HG03175 (cell line): Measurements from ENCODE around the gene CEP97.
A peak's percentile ranks its signal among the peaks of the same experiment; 100 is the strongest.

Source experiments
- ATAC-seq: cut with Tn5 transposase; IDR thresholded peaks from one replicate; pipeline ENCODE4 v1.9.1; 2021; ENCODE audit warnings: mild to moderate bottlenecking, moderate library complexity; ENCODE audit not compliant: unreplicated experiment

The CEP97 gene

DNA sequence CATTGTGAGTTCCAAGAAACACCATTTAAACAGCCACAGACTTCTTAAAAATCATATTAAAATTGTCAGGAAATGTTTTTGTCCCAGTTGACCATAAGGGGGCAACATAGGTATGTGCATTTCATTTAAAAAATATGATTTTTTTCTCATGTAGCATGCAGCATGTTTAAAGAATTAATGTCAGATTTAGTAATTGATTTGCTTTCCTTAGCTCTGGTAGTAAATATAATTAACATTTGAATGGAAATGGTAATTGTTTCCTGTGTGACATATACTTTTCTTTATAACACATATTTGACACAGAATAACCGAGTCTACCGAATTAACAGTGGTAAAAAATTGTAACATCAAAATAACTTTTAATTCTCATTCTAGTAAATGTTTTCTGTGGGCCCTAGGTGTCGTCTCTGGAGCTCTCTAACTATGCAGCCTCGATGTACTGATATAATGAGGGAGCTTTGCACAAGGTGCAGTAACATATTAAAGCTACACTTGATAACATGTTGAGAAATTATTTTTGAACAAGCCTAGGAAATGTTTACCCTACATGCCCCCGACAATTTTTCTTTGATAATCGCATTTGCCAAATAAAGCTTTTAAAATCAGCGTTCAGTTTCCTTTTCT, 89.5 kb downstream of the CEP97 start:
- no peak for ATAC-seq

- ATAC-seq, result peak; percentile 61
Observed at GRCh38 chr3:101814835-101815234, 90.4 kb downstream of the CEP97 start.

DNA sequence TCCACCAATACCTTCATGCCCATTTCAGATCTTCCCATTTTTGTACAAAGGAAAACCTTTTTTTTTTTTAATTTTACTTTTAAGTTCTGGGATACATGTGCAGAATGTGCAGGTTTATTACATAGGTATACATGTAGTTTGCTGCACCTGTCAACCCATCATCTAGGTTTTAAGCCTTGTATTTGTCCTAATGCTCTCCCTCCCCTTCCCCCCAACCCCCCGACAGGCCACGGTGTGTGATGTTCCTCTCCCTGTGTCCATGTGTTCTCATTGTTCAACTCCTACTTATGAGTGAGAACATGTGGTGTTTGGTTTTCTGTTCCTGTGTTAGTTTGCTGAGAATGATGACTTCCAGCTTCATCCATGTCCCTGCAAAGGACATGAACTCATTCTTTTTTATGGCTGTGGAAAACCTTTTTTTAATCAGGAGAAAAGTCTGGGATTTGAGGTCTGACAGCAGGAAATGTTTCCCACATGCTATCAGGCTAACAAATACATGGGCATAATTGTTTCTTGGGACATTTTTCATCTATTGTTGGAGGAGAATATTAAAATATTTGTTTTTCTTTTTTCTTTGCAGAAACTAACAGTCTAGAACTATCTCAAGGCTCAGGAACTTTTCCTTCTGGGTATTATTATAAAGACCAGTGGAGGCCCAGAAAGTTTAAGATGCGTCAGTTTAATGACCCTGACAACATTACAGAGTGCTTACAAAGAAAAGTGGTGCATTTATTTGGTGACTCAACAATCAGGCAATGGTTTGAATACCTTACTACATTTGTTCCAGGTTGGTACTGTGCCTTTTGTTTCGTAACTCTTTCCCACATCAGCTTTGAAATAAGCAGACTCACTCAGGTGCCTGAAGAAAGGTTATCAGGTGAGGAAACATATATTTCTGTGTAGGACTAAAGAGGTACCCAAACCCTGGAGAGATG, 92.1 kb downstream of the CEP97 start:
- ATAC-seq, result no peak

GRCh38 chr3:101817992-101818391, 93.6 kb downstream of the CEP97 start:
- ATAC-seq, result peak; percentile 37

DNA sequence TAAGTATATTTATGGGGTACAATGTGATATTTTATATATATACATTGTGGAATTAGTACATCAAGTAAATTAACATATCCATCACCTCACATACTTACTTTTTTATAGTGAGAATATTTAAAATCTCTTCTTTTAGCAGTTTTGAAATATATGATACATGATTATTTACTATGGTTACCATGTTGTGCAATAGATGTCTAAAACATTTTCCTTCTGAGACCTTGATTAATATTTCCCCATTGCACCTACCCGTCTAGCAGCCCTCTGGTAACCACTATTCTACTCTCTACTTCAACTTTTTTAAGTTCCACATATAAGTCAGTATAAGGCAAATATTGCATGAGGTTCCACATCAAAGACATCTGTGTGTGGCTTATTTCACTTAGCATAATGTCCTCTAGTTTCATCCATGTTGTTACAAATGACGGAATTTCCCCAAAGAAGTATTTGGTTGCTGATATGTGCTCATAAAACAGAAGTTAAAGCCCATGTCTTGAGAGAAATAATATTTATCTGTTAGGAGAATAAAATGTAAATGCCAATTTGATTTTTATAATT, 95.3 kb downstream of the CEP97 start:
- ATAC-seq, result no peak
